Stimulated activated CD8-positive, alpha-beta memory T cell treated with anti-CD3 and anti-CD28 coated beads, Interleukin-4, amount 100 ng/mL, for 24 hours (primary cell): ENCODE measurements around the gene DPP3.
A peak's percentile ranks its signal among the peaks of the same experiment; 100 is the strongest.
"Not testable (repeated sequence)": the region's sequence is repeated elsewhere in the genome, so short reads cannot be mapped to it uniquely, and the experiment has no call there.

Experiments
- DNase-seq: peaks from one replicate; pipeline ENCODE4 v3.0.0-alpha.2; 2020; ENCODE audit warnings: low read depth

The DPP3 gene

GRCh38 chr11:66532784-66533183 lies 52.5 kb downstream of the DPP3 start:
- no peak for DNase-seq

GRCh38 chr11:66539170-66539869 lies 59.1 kb downstream of the DPP3 start:
- no peak for DNase-seq

GRCh38 chr11:66539870-66540213 lies 59.6 kb downstream of the DPP3 start:
- no peak for DNase-seq

GRCh38 chr11:66540598-66540997 lies 60.4 kb downstream of the DPP3 start:
- DNase-seq, result not testable (repeated sequence)

- no peak for DNase-seq
Observed at GRCh38 chr11:66541892-66542291, 61.7 kb downstream of the DPP3 start.

- no peak for DNase-seq
Observed at GRCh38 chr11:66542362-66542761, 62.1 kb downstream of the DPP3 start.

GRCh38 chr11:66543263-66544107 lies 63.3 kb downstream of the DPP3 start:
- DNase-seq, result peak; percentile 50

GRCh38 chr11:66544952-66545351 lies 64.7 kb downstream of the DPP3 start:
- not testable (repeated sequence) for DNase-seq

GRCh38 chr11:66545701-66546367 lies 65.6 kb downstream of the DPP3 start, which contains the start of gene ZDHHC24:
Gene ZDHHC24, minus strand, starts transcription at chr11:66546048. Its CDS starts 45 bp downstream, at chr11:66546003.
- DNase-seq, result peak; percentile 88

- DNase-seq, result no peak
Observed at GRCh38 chr11:66546368-66546965, 66.2 kb downstream of the DPP3 start, which contains the start of gene ACTN3. Gene ACTN3, plus strand, starts transcription at chr11:66546903. Its CDS starts 35 bp downstream, at chr11:66546938.

GRCh38 chr11:66546966-66547661 lies 66.9 kb downstream of the DPP3 start:
- DNase-seq, result no peak

- DNase-seq, result no peak
Observed at GRCh38 chr11:66547662-66548009, 67.4 kb downstream of the DPP3 start.

- DNase-seq, result no peak
Observed at GRCh38 chr11:66548041-66548440, 67.8 kb downstream of the DPP3 start.

GRCh38 chr11:66548774-66549630 lies 68.8 kb downstream of the DPP3 start:
- DNase-seq, result no peak

- DNase-seq, result no peak
Observed at GRCh38 chr11:66549696-66550095, 69.5 kb downstream of the DPP3 start.

- DNase-seq, result no peak
Observed at GRCh38 chr11:66550887-66551286, 70.7 kb downstream of the DPP3 start.

- no peak for DNase-seq
Observed at GRCh38 chr11:66554602-66555001, 74.4 kb downstream of the DPP3 start.

- no peak for DNase-seq
Observed at GRCh38 chr11:66555416-66555815, 75.2 kb downstream of the DPP3 start.

- DNase-seq, result no peak
Observed at GRCh38 chr11:66556086-66556485, 75.9 kb downstream of the DPP3 start.

GRCh38 chr11:66557733-66558326 lies 77.6 kb downstream of the DPP3 start:
- DNase-seq, result no peak
